Endodermal cell (in vitro differentiated cells): ENCODE data around the gene FUNDC1. TPM values are rescaled to one million over a fixed set of nuclear protein-coding genes. Genes with fewer than 3 reads are reported as not detected.

Source experiments
- DNase-seq: peaks from one replicate; pipeline ENCODE4 v3.0.0-alpha.2; 2017
- H3K27ac ChIP-seq: 2 replicates; pipeline ENCODE4 v1.5.1; 2013; ENCODE audit warnings: mild to moderate bottlenecking, low read depth, low read length, moderate library complexity
- H3K27me3 ChIP-seq: 2 replicates; pipeline ENCODE4 v1.6.1; 2013; ENCODE audit warnings: mild to moderate bottlenecking, low read length, moderate library complexity; ENCODE audit not compliant: insufficient read depth, control insufficient read depth, poor library complexity, severe bottlenecking
- H3K36me3 ChIP-seq: 2 replicates; pipeline ENCODE4 v1.7.0; 2013; ENCODE audit warnings: mild to moderate bottlenecking, low read length, moderate library complexity; ENCODE audit not compliant: control insufficient read depth, insufficient read depth
- H3K4me1 ChIP-seq: one replicate; pipeline ENCODE4 v1.7.0; 2013; ENCODE audit warnings: low read length; ENCODE audit not compliant: control insufficient read depth, insufficient read depth
- H3K4me3 ChIP-seq: 2 replicates; pipeline ENCODE4 v1.5.1; 2013; ENCODE audit warnings: mild to moderate bottlenecking, low read length, moderate library complexity
- H3K9ac ChIP-seq: 2 replicates; pipeline ENCODE4 v1.6.1; 2013; ENCODE audit warnings: mild to moderate bottlenecking, low read length, moderate library complexity; ENCODE audit not compliant: poor library complexity, severe bottlenecking; ENCODE audit errors: extremely low read depth
- H3K9me3 ChIP-seq: 2 replicates; pipeline ENCODE4 v1.6.1; 2013; ENCODE audit warnings: mild to moderate bottlenecking, low read length, moderate library complexity; ENCODE audit not compliant: control insufficient read depth
- H3K27ac Mint-ChIP-seq: 2 replicates; pipeline ENCODE4 v1.8.0; 2020; ENCODE audit warnings: mixed read lengths
- H3K27me3 Mint-ChIP-seq: 2 replicates; pipeline ENCODE4 v1.8.0; 2021; ENCODE audit warnings: mild to moderate bottlenecking, mixed read lengths; ENCODE audit not compliant: insufficient read depth
- H3K36me3 Mint-ChIP-seq: 2 replicates; pipeline ENCODE4 v1.8.0; 2020; ENCODE audit warnings: low read depth, mixed read lengths
- H3K4me1 Mint-ChIP-seq: 2 replicates; pipeline ENCODE4 v1.8.0; 2020; ENCODE audit warnings: mixed read lengths
- H3K4me3 Mint-ChIP-seq: 2 replicates; pipeline ENCODE4 v1.8.0; 2020; ENCODE audit warnings: mild to moderate bottlenecking, moderate library complexity, mixed read lengths
- H3K9me3 Mint-ChIP-seq: 2 replicates; pipeline ENCODE4 v1.8.0; 2020; ENCODE audit warnings: mild to moderate bottlenecking, mixed read lengths
- CTCF ChIP-seq: fragments of 200-600 bp; sonication (generic); conservative IDR thresholded peaks from 2 replicates; pipeline ENCODE4 v1.5.0; 2021; ENCODE audit warnings: antibody characterized with exemption, mild to moderate bottlenecking
- WGBS, 2 experiments: methylation state at CpG; one replicate each; pipeline versions ENCODE4 v1.1.5 to v1.1.7; 2013; ENCODE audit warnings: missing lambda C conversion rate in 2 of 2, mixed read lengths in 1 of 2; ENCODE audit not compliant: insufficient coverage in 1 of 2, insufficient read length in 1 of 2; 5-methylcytosine and 5-hydroxymethylcytosine counted together
- total RNA-seq, 2 donors: library from RNA; stranded (reverse); fragmentation: NEBNext Ultra II Directional in 1 of 2; extraction: Animal tissue kit (Norgen Biotek cat#: 25700) in 1 of 2; gene quantifications; 2 replicates in 1 of 2; 3 replicates in 1 of 2; pipeline ENCODE4 v1.2.1, GENCODE V29; 2021

Gene FUNDC1
- total RNA-seq, 2 donors from 2014 or later, result 19.3 to 21.6 TPM

DNA sequence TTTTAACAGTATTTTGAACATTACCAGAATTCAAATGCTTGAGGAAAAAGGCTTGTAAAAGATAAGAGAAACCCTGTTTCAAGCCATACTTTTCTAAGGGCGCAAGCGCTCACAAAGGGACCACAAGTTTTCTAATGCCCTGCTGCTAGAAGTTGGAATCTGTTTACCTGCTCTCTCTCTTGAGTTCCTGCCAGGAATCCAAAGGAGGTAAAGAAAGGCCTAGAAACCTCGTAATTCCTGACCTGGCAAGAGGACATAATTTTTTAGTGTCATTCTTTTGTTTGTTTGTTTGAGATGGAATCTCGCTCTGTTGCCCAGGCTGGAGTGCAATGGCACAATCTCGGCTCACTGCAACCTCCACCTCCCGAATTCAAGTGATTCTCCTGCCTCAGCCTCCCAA is 1.4 kb upstream of the FUNDC1 start:
- Mint-ChIP-seq H3K27me3 (no peaks in the 10 kb centered on the region), H3K36me3 (peaks cover 6% of the 10 kb centered on the region), H3K4me1 (peaks cover 12% of the 10 kb centered on the region), H3K27ac (no peak overlapping the region), H3K4me3 (no peak overlapping the region), H3K9me3 (peaks cover 55% of the 10 kb centered on the region)
- H3K27me3 ChIP-seq, result no peaks in the 10 kb centered on the region
- TF ChIP-seq CTCF, result no peak
- H3K9ac ChIP-seq, result no peak overlapping the region
- H3K36me3 ChIP-seq, result no peaks in the 10 kb centered on the region
- H3K4me1 ChIP-seq, result no peaks in the 10 kb centered on the region
- H3K27ac ChIP-seq, result no peak overlapping the region
- DNase-seq, result no peak
- H3K9me3 ChIP-seq, result no peaks in the 10 kb centered on the region
- 85 to 100% methylated on average over 2 to 4 of the region's 6 CpGs for WGBS, 2 experiments
- H3K4me3 ChIP-seq, result no peak overlapping the region

- Histone ChIP-seq H3K4me3 (no peak overlapping the region), H3K4me1 (no peaks in the 10 kb centered on the region), H3K27ac (no peak overlapping the region), H3K27me3 (no peaks in the 10 kb centered on the region), H3K36me3 (peaks cover 29% of the 10 kb centered on the region), H3K9me3 (no peaks in the 10 kb centered on the region), H3K9ac (no peak overlapping the region)
- DNase-seq, result no peak
- Mint-ChIP-seq H3K4me1 (peaks cover 6% of the 10 kb centered on the region), H3K27me3 (no peaks in the 10 kb centered on the region), H3K36me3 (peaks cover 47% of the 10 kb centered on the region), H3K9me3 (peaks cover 48% of the 10 kb centered on the region), H3K27ac (no peak overlapping the region), H3K4me3 (no peak overlapping the region)
- TF ChIP-seq CTCF, result no peak
- 98% methylated on average over 3 of the region's 6 CpGs; no CpG with 5 or more reads in 1 of the 2 experiments for WGBS, 2 experiments
Measured at GRCh38 chrX:44536198-44536597, 6.5 kb downstream of the FUNDC1 start.

GRCh38 chrX:44529310-44529709 is 13.3 kb downstream of the FUNDC1 start:
- Mint-ChIP-seq H3K4me1 (no peaks in the 10 kb centered on the region), H3K36me3 (peaks cover 23% of the 10 kb centered on the region), H3K27me3 (no peaks in the 10 kb centered on the region), H3K27ac (no peak overlapping the region), H3K4me3 (no peak overlapping the region), H3K9me3 (peaks cover 34% of the 10 kb centered on the region)
- Histone ChIP-seq H3K9ac (no peak overlapping the region), H3K27ac (no peak overlapping the region), H3K4me3 (no peak overlapping the region), H3K4me1 (no peaks in the 10 kb centered on the region), H3K27me3 (no peaks in the 10 kb centered on the region), H3K36me3 (peaks cover 13% of the 10 kb centered on the region), H3K9me3 (no peaks in the 10 kb centered on the region)
- no peak for TF ChIP-seq CTCF
- WGBS, 2 experiments, result 94% methylated on average over 2 of the region's 3 CpGs; no CpG with 5 or more reads in 1 of the 2 experiments
- no peak for DNase-seq
